Measurements from ENCODE around the gene HSPB9.

Gene HSPB9

GRCh38 chr17:42079541-42079940 lies 43.1 kb upstream of the HSPB9 start:
- no peak overlapping the region for H3K27ac ChIP-seq (ENCODE audit: low read depth, low read length)
- no peak overlapping the region for H3K56ac ChIP-seq (ENCODE audit: low read length)
- H4K5ac ChIP-seq (ENCODE audit: low read length): no peak overlapping the region
- H3K36me3 ChIP-seq (ENCODE audit: control insufficient read depth, insufficient read depth, low read length): no peaks in the 10 kb centered on the region
- no peaks in the 10 kb centered on the region for H3K79me2 ChIP-seq (ENCODE audit: control insufficient read depth, insufficient read depth, low read length)
- no peak overlapping the region for H2AK5ac ChIP-seq (ENCODE audit: low read length)
- no peaks in the 10 kb centered on the region for H3K4me1 ChIP-seq (ENCODE audit: control insufficient read depth, low read depth, low read length)
- H3K18ac ChIP-seq (ENCODE audit: low read length): no peak overlapping the region
- H4K8ac ChIP-seq (ENCODE audit: low read depth, low read length): no peak overlapping the region
- no peaks in the 10 kb centered on the region for H3K79me1 ChIP-seq (ENCODE audit: low read length)
- H2BK5ac ChIP-seq (ENCODE audit: low read length): no peak overlapping the region
- H3K9ac ChIP-seq (ENCODE audit: low read length): no peak overlapping the region
- H3K4ac ChIP-seq (ENCODE audit: low read depth, low read length): no peak overlapping the region
- H3K27me3 ChIP-seq (ENCODE audit: insufficient read depth, low read length, poor library complexity): no peaks in the 10 kb centered on the region
- WGBS (ENCODE audit: extremely low coverage, insufficient coverage, low lambda C conversion rate): no CpG with 5 or more reads among the region's 2 CpGs
- DNase-seq: no peak
- no peak overlapping the region for H3K4me2 ChIP-seq (ENCODE audit: low read length)
- H3K4me3 ChIP-seq (ENCODE audit: low read length): no peak overlapping the region
- H2BK15ac ChIP-seq (replicated peaks; ENCODE audit: low read depth): no peak overlapping the region
- no peak overlapping the region for H2BK120ac ChIP-seq (ENCODE audit: low read depth, low read length)
- no peak overlapping the region for H3K23ac ChIP-seq (ENCODE audit: low read length)

GRCh38 chr17:42081516-42082129 lies 41.0 kb upstream of the HSPB9 start:
- DNase-seq: no peak
- H3K56ac ChIP-seq (ENCODE audit: low read length): no peak overlapping the region
- H2AK5ac ChIP-seq (ENCODE audit: low read length): no peak overlapping the region
- H2BK15ac ChIP-seq (replicated peaks; ENCODE audit: low read depth): no peak overlapping the region
- no peak overlapping the region for H3K4me3 ChIP-seq (ENCODE audit: low read length)
- no peak overlapping the region for H3K4me2 ChIP-seq (ENCODE audit: low read length)
- no peak overlapping the region for H2BK120ac ChIP-seq (ENCODE audit: low read depth, low read length)
- no peak overlapping the region for H2BK5ac ChIP-seq (ENCODE audit: low read length)
- no peak overlapping the region for H4K8ac ChIP-seq (ENCODE audit: low read depth, low read length)
- H3K18ac ChIP-seq (ENCODE audit: low read length): no peak overlapping the region
- H3K27me3 ChIP-seq (ENCODE audit: insufficient read depth, low read length, poor library complexity): no peaks in the 10 kb centered on the region
- H3K79me2 ChIP-seq (ENCODE audit: control insufficient read depth, insufficient read depth, low read length): no peaks in the 10 kb centered on the region
- no peak overlapping the region for H3K27ac ChIP-seq (ENCODE audit: low read depth, low read length)
- H3K9ac ChIP-seq (ENCODE audit: low read length): no peak overlapping the region
- no peaks in the 10 kb centered on the region for H3K4me1 ChIP-seq (ENCODE audit: control insufficient read depth, low read depth, low read length)
- H4K5ac ChIP-seq (ENCODE audit: low read length): no peak overlapping the region
- H3K36me3 ChIP-seq (ENCODE audit: control insufficient read depth, insufficient read depth, low read length): no peaks in the 10 kb centered on the region
- WGBS (ENCODE audit: extremely low coverage, insufficient coverage, low lambda C conversion rate): no CpG with 5 or more reads among the region's 9 CpGs
- H3K23ac ChIP-seq (ENCODE audit: low read length): no peak overlapping the region
- H3K79me1 ChIP-seq (ENCODE audit: low read length): no peaks in the 10 kb centered on the region
- no peak overlapping the region for H3K4ac ChIP-seq (ENCODE audit: low read depth, low read length)

GRCh38 chr17:42087042-42087701 lies 35.4 kb upstream of the HSPB9 start:
- Histone ChIP-seq H3K79me1 (ENCODE audit: low read length) (no peaks in the 10 kb centered on the region), H3K79me2 (ENCODE audit: control insufficient read depth, insufficient read depth, low read length) (no peaks in the 10 kb centered on the region), H3K9ac (ENCODE audit: low read length) (no peak overlapping the region), H3K4me3 (ENCODE audit: low read length) (no peak overlapping the region), H3K56ac (ENCODE audit: low read length) (no peak overlapping the region), H3K23ac (ENCODE audit: low read length) (no peak overlapping the region), H2BK5ac (ENCODE audit: low read length) (no peak overlapping the region), H3K36me3 (ENCODE audit: control insufficient read depth, insufficient read depth, low read length) (no peaks in the 10 kb centered on the region), H3K18ac (ENCODE audit: low read length) (no peak overlapping the region), H2BK15ac (replicated peaks; ENCODE audit: low read depth) (no peak overlapping the region), H4K5ac (ENCODE audit: low read length) (no peak overlapping the region), H3K4me1 (ENCODE audit: control insufficient read depth, low read depth, low read length) (no peaks in the 10 kb centered on the region), H2BK120ac (ENCODE audit: low read depth, low read length) (no peak overlapping the region), H3K4ac (ENCODE audit: low read depth, low read length) (no peak overlapping the region), H3K27ac (ENCODE audit: low read depth, low read length) (no peak overlapping the region), H3K4me2 (ENCODE audit: low read length) (no peak overlapping the region), H2AK5ac (ENCODE audit: low read length) (no peak overlapping the region), H3K27me3 (ENCODE audit: insufficient read depth, low read length, poor library complexity) (no peaks in the 10 kb centered on the region), H4K8ac (ENCODE audit: low read depth, low read length) (no peak overlapping the region)
- WGBS (ENCODE audit: extremely low coverage, insufficient coverage, low lambda C conversion rate): no CpG with 5 or more reads among the region's 7 CpGs
- no peak for DNase-seq

GRCh38 chr17:42087736-42088705 lies 34.6 kb upstream of the HSPB9 start:
- Histone ChIP-seq H3K27ac (ENCODE audit: low read depth, low read length) (no peak overlapping the region), H3K56ac (ENCODE audit: low read length) (no peak overlapping the region), H3K23ac (ENCODE audit: low read length) (no peak overlapping the region), H3K36me3 (ENCODE audit: control insufficient read depth, insufficient read depth, low read length) (no peaks in the 10 kb centered on the region), H4K5ac (ENCODE audit: low read length) (no peak overlapping the region), H3K4me1 (ENCODE audit: control insufficient read depth, low read depth, low read length) (no peaks in the 10 kb centered on the region), H2BK15ac (replicated peaks; ENCODE audit: low read depth) (no peak overlapping the region), H3K79me2 (ENCODE audit: control insufficient read depth, insufficient read depth, low read length) (no peaks in the 10 kb centered on the region), H2BK120ac (ENCODE audit: low read depth, low read length) (no peak overlapping the region), H3K4me3 (ENCODE audit: low read length) (no peak overlapping the region), H4K8ac (ENCODE audit: low read depth, low read length) (no peak overlapping the region), H3K9ac (ENCODE audit: low read length) (no peak overlapping the region), H2BK5ac (ENCODE audit: low read length) (no peak overlapping the region), H2AK5ac (ENCODE audit: low read length) (no peak overlapping the region), H3K4ac (ENCODE audit: low read depth, low read length) (no peak overlapping the region), H3K18ac (ENCODE audit: low read length) (no peak overlapping the region), H3K4me2 (ENCODE audit: low read length) (no peak overlapping the region), H3K27me3 (ENCODE audit: insufficient read depth, low read length, poor library complexity) (no peaks in the 10 kb centered on the region), H3K79me1 (ENCODE audit: low read length) (no peaks in the 10 kb centered on the region)
- DNase-seq: no peak
- no CpG with 5 or more reads among the region's 20 CpGs for WGBS (ENCODE audit: extremely low coverage, insufficient coverage, low lambda C conversion rate)

- no peak overlapping the region for H4K8ac ChIP-seq (ENCODE audit: low read depth, low read length)
- H3K27ac ChIP-seq (ENCODE audit: low read depth, low read length): no peak overlapping the region
- no peak overlapping the region for H4K5ac ChIP-seq (ENCODE audit: low read length)
- no peak overlapping the region for H2BK5ac ChIP-seq (ENCODE audit: low read length)
- H2AK5ac ChIP-seq (ENCODE audit: low read length): no peak overlapping the region
- H2BK120ac ChIP-seq (ENCODE audit: low read depth, low read length): no peak overlapping the region
- H3K4me3 ChIP-seq (ENCODE audit: low read length): no peak overlapping the region
- H2BK15ac ChIP-seq (replicated peaks; ENCODE audit: low read depth): no peak overlapping the region
- no peak overlapping the region for H3K4me2 ChIP-seq (ENCODE audit: low read length)
- H3K56ac ChIP-seq (ENCODE audit: low read length): no peak overlapping the region
- no peaks in the 10 kb centered on the region for H3K36me3 ChIP-seq (ENCODE audit: control insufficient read depth, insufficient read depth, low read length)
- H3K18ac ChIP-seq (ENCODE audit: low read length): no peak overlapping the region
- H3K23ac ChIP-seq (ENCODE audit: low read length): no peak overlapping the region
- H3K27me3 ChIP-seq (ENCODE audit: insufficient read depth, low read length, poor library complexity): no peaks in the 10 kb centered on the region
- WGBS (ENCODE audit: extremely low coverage, insufficient coverage, low lambda C conversion rate): no CpG with 5 or more reads among the region's 8 CpGs
- H3K9ac ChIP-seq (ENCODE audit: low read length): no peak overlapping the region
- no peak overlapping the region for H3K4ac ChIP-seq (ENCODE audit: low read depth, low read length)
- no peaks in the 10 kb centered on the region for H3K79me2 ChIP-seq (ENCODE audit: control insufficient read depth, insufficient read depth, low read length)
- H3K79me1 ChIP-seq (ENCODE audit: low read length): no peaks in the 10 kb centered on the region
- no peak for DNase-seq
- no peaks in the 10 kb centered on the region for H3K4me1 ChIP-seq (ENCODE audit: control insufficient read depth, low read depth, low read length)
Measured at GRCh38 chr17:42088736-42089135, 33.9 kb upstream of the HSPB9 start.
